Measurements from ENCODE around the gene MEIS1. TPM values are rescaled to one million over a fixed set of nuclear protein-coding genes. Genes with fewer than 3 reads are reported as not detected.

Gene MEIS1
- total RNA-seq, 1 experiment from 2014 or later: 4.4 TPM

DNA sequence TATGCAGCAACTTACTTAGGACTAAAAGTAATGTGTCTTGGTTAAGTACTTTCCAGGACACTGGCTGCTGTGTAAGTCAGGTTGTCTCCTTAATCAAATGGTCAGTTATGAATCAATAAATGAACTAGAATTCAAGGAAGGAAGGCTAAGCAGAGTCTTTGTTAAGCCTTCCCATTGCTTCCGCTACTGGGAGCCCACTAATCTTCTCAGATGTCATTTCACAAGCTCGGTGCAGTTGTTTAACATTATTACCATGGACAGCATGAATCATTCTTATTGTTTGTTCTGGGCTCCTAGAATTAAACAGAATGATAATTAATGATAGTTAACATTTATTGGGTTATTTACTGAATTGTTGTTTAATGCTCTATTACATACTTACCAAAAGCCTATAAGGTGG lies 26.0 kb upstream of the MEIS1 start:
- no peak overlapping the region for H3K4me3 Mint-ChIP-seq (ENCODE audit: unreplicated experiment)
- CTCF ChIA-PET: no interaction called here
- no peaks in the 10 kb centered on the region for H3K4me1 Mint-ChIP-seq (ENCODE audit: insufficient read depth, unreplicated experiment)
- no peaks in the 10 kb centered on the region for H3K27me3 Mint-ChIP-seq (ENCODE audit: insufficient read depth, unreplicated experiment)
- no peaks in the 10 kb centered on the region for H3K9me3 Mint-ChIP-seq (ENCODE audit: unreplicated experiment)
- no TSS peak for BruUV-seq (replicated peaks)
- no peak overlapping the region for H3K27ac Mint-ChIP-seq (ENCODE audit: low read depth, unreplicated experiment)
- POLR2A ChIA-PET: no interaction called here
- TF ChIP-seq, protein P1, sequence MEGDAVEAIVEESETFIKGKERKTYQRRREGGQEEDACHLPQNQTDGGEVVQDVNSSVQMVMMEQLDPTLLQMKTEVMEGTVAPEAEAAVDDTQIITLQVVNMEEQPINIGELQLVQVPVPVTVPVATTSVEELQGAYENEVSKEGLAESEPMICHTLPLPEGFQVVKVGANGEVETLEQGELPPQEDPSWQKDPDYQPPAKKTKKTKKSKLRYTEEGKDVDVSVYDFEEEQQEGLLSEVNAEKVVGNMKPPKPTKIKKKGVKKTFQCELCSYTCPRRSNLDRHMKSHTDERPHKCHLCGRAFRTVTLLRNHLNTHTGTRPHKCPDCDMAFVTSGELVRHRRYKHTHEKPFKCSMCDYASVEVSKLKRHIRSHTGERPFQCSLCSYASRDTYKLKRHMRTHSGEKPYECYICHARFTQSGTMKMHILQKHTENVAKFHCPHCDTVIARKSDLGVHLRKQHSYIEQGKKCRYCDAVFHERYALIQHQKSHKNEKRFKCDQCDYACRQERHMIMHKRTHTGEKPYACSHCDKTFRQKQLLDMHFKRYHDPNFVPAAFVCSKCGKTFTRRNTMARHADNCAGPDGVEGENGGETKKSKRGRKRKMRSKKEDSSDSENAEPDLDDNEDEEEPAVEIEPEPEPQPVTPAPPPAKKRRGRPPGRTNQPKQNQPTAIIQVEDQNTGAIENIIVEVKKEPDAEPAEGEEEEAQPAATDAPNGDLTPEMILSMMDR (IDR thresholded peaks at IDR 0.05; ENCODE audit: unreplicated experiment): no peak
- H3K36me3 Mint-ChIP-seq (ENCODE audit: insufficient read depth, unreplicated experiment): no peaks in the 10 kb centered on the region
- intact Hi-C loops (cut with micrococcal nuclease): no loop called here
- DNase-seq (ENCODE audit: unreplicated experiment): no peak

GRCh38 chr2:66412874-66413273 lies 22.1 kb upstream of the MEIS1 start:
- no peak for DNase-seq (ENCODE audit: unreplicated experiment)
- Mint-ChIP-seq H3K27me3 (ENCODE audit: insufficient read depth, unreplicated experiment) (no peaks in the 10 kb centered on the region), H3K9me3 (ENCODE audit: unreplicated experiment) (no peaks in the 10 kb centered on the region), H3K4me3 (ENCODE audit: unreplicated experiment) (no peak overlapping the region), H3K27ac (ENCODE audit: low read depth, unreplicated experiment) (no peak overlapping the region), H3K4me1 (ENCODE audit: insufficient read depth, unreplicated experiment) (no peaks in the 10 kb centered on the region), H3K36me3 (ENCODE audit: insufficient read depth, unreplicated experiment) (no peaks in the 10 kb centered on the region)
- TF ChIP-seq, protein P1 (IDR thresholded peaks at IDR 0.05; ENCODE audit: unreplicated experiment): no peak
- BruUV-seq (replicated peaks): no TSS peak
- POLR2A ChIA-PET: interaction anchor here (1.1 to 1.3 kb wide), 2 partner anchors 10 to 389 kb away, joined by 3 to 4 read pairs; no protein-coding TSS in a partner anchor
- CTCF ChIA-PET: interaction anchor here (1.9 kb wide), 1 partner anchor 16 kb away, joined by 10 read pairs; no protein-coding TSS in a partner anchor
- intact Hi-C loops (cut with micrococcal nuclease): no loop called here

GRCh38 chr2:66414896-66415295 lies 20.0 kb upstream of the MEIS1 start:
- Mint-ChIP-seq H3K27ac (ENCODE audit: low read depth, unreplicated experiment) (no peak overlapping the region), H3K4me3 (ENCODE audit: unreplicated experiment) (no peak overlapping the region), H3K9me3 (ENCODE audit: unreplicated experiment) (no peaks in the 10 kb centered on the region), H3K27me3 (ENCODE audit: insufficient read depth, unreplicated experiment) (no peaks in the 10 kb centered on the region), H3K4me1 (ENCODE audit: insufficient read depth, unreplicated experiment) (no peaks in the 10 kb centered on the region), H3K36me3 (ENCODE audit: insufficient read depth, unreplicated experiment) (no peaks in the 10 kb centered on the region)
- ChIA-PET CTCF (interaction anchor here (1.9 kb wide), 1 partner anchor 14 kb away, joined by 10 read pairs; no protein-coding TSS in a partner anchor), POLR2A (no interaction called here)
- no peak for DNase-seq (ENCODE audit: unreplicated experiment)
- intact Hi-C loops (cut with micrococcal nuclease): no loop called here
- BruUV-seq (replicated peaks): no TSS peak
- TF ChIP-seq, protein P1 (IDR thresholded peaks at IDR 0.05; ENCODE audit: unreplicated experiment): no peak

GRCh38 chr2:66418381-66418780 lies 16.5 kb upstream of the MEIS1 start:
- H3K27me3 Mint-ChIP-seq (ENCODE audit: insufficient read depth, unreplicated experiment): no peaks in the 10 kb centered on the region
- no peaks in the 10 kb centered on the region for H3K4me1 Mint-ChIP-seq (ENCODE audit: insufficient read depth, unreplicated experiment)
- CTCF ChIA-PET: interaction anchor here (0.7 to 2.0 kb wide), 2 partner anchors 11 to 199 kb away, joined by 4 to 5 read pairs; no protein-coding TSS in a partner anchor
- intact Hi-C loops (cut with micrococcal nuclease): no loop called here
- POLR2A ChIA-PET: no interaction called here
- H3K9me3 Mint-ChIP-seq (ENCODE audit: unreplicated experiment): no peaks in the 10 kb centered on the region
- no peak overlapping the region for H3K4me3 Mint-ChIP-seq (ENCODE audit: unreplicated experiment)
- no peak overlapping the region for H3K27ac Mint-ChIP-seq (ENCODE audit: low read depth, unreplicated experiment)
- no peak for DNase-seq (ENCODE audit: unreplicated experiment)
- TF ChIP-seq, protein P1 (IDR thresholded peaks at IDR 0.05; ENCODE audit: unreplicated experiment): no peak
- H3K36me3 Mint-ChIP-seq (ENCODE audit: insufficient read depth, unreplicated experiment): no peaks in the 10 kb centered on the region
- BruUV-seq (replicated peaks): no TSS peak
